ENCODE results near the gene TNIK. TPM values are rescaled to one million over a fixed set of nuclear protein-coding genes. Genes with fewer than 3 reads are reported as not detected.

Gene TNIK
- total and polyA plus RNA-seq, 2 of the 4 experiments (the other 2 are of a cell fraction), result 3.4 to 6.3 TPM

DNA sequence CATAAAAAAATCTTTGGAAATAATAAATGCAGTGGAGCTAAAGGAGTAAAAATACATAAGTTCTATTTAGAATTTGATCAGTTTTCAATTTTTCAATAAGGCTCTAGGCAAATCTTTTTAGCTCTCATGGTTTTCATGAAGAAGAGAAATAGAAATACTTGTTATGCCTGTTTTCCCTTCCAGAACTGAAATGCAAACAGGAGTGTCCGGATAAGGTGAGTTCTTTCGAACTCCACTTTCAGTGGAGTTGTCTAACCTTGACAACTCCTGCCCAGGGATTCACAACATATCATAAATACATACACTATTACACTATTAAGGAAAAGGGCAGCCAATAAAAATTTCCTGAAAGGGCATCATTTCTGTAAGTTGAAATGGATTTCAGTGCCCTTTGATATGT, 217.3 kb downstream of the TNIK start:
- Histone ChIP-seq H3K14ac (replicated peaks; ENCODE audit: low read depth, low read length) (no peak overlapping the region), H2AK5ac (ENCODE audit: low read depth, low read length) (no peak overlapping the region), H2AFZ (replicated peaks; ENCODE audit: low read length, poor library complexity) (no peak overlapping the region), H3K9ac (ENCODE audit: low read depth, low read length) (no peak overlapping the region), H2BK15ac (ENCODE audit: low read depth, low read length) (no peak overlapping the region), H3K4ac (ENCODE audit: low read depth, low read length) (no peak overlapping the region), H4K8ac (ENCODE audit: low read depth in 2 of 2, low read length in 2 of 2) (no peak overlapping the region), H3K56ac (ENCODE audit: extremely low read depth, insufficient read depth, low read length) (no peak overlapping the region), H3K27ac (ENCODE audit: insufficient read depth, low read length) (no peak overlapping the region), H3K9me3 (ENCODE audit: control insufficient read depth, insufficient read depth, low read length) (no peaks in the 10 kb centered on the region), H3K36me3 (ENCODE audit: control insufficient read depth, insufficient read depth, low read length) (no peaks in the 10 kb centered on the region), H3K79me1 (ENCODE audit: low read depth in 1 of 2, low read length in 2 of 2) (no peaks in the 10 kb centered on the region), H2BK5ac (ENCODE audit: low read depth, low read length, poor library complexity, severe bottlenecking) (no peak overlapping the region), H2BK120ac (ENCODE audit: low read depth, low read length) (no peak overlapping the region), H2AK9ac (replicated peaks; ENCODE audit: low read depth, low read length, poor library complexity) (no peak overlapping the region), H2BK20ac (ENCODE audit: low read depth, low read length) (no peak overlapping the region), H3K23ac (ENCODE audit: low read depth, low read length) (no peak overlapping the region), H3K27me3 (ENCODE audit: control insufficient read depth, insufficient read depth, low read length) (no peaks in the 10 kb centered on the region), H4K20me1 (ENCODE audit: insufficient read depth, low read length) (no peaks in the 10 kb centered on the region), H4K91ac (ENCODE audit: insufficient read depth, low read depth, low read length) (no peak overlapping the region), H3K18ac (ENCODE audit: low read depth, low read length) (no peak overlapping the region), H3K4me3 (ENCODE audit: insufficient read depth, low read depth, low read length) (no peak overlapping the region), H3K9me1 (ENCODE audit: insufficient read depth, low read length) (no peaks in the 10 kb centered on the region), H3K4me1 (ENCODE audit: control insufficient read depth, insufficient read depth, low read length) (no peaks in the 10 kb centered on the region), H4K5ac (ENCODE audit: low read depth, low read length) (no peak overlapping the region), H3K4me2 (ENCODE audit: low read depth, low read length) (no peak overlapping the region)
- ATAC-seq (ENCODE audit: low read depth) (no peak), DNase-seq (no peak)
- WGBS, 2 experiments (ENCODE audit: extremely low coverage in 2 of 2, insufficient read length in 1 of 2), result no CpG with 5 or more reads among the region's 2 CpGs
- BruUV-seq (replicated peaks), result no TSS peak
- ChIA-PET CTCF (no interaction called here), POLR2A (ENCODE audit: unreplicated experiment) (no interaction called here)
- intact Hi-C loops (cut with micrococcal nuclease) (no loop called here), in situ Hi-C loops (cut with MboI; ENCODE audit: low sequenced_read_pairs) (no loop called here), dilution Hi-C loops (cut with HindIII; ENCODE audit: low sequenced_read_pairs, unreplicated experiment) (no loop called here)
- TF ChIP-seq FOS (IDR thresholded peaks at IDR 0.05; ENCODE audit: low read depth, low read length), result no peak

All from IMR-90 (cell line).